Mucosa of gallbladder (tissue), 1 donor: ENCODE results near the gene SPO11. TPM values are rescaled to one million over a fixed set of nuclear protein-coding genes. Genes with fewer than 3 reads are reported as not detected.
A peak's percentile ranks its signal among the peaks of the same experiment; 100 is the strongest.
"Not testable (repeated sequence)": the region's sequence is repeated elsewhere in the genome, so short reads cannot be mapped to it uniquely, and the experiment has no call there.

ENCODE experiments used
- DNase-seq: peaks from one replicate; pipeline ENCODE4 v3.0.0-alpha.2; 2020; ENCODE audit warnings: low spot score
- total RNA-seq: library from RNA; stranded (reverse); gene quantifications from one replicate; pipeline ENCODE4 v1.2.1, GENCODE V29; 2021
- donor health status: DM: no; HTN: no; CAD: no.

The SPO11 gene
- total RNA-seq, 1 donor from 2014 or later: not detected

DNA sequence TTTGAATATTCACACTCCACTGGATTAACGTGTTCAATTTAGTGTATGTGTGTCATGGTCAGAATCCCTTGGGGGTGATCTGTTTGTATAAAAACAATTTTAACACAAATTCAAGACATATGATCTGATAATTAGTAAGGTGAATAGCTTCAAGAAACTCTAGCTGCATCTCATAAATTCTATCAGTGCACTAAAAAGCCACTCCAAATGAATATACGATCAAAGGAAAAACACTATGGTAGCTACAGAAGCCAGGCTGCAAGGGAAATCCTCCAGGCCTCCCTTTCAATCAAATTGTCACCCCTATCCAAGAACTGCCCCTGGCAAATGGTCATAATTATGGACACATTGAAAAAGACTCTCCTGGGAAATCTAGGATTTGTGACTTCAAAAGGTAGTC, 12.1 kb downstream of the SPO11 start:
- no peak for DNase-seq

DNA sequence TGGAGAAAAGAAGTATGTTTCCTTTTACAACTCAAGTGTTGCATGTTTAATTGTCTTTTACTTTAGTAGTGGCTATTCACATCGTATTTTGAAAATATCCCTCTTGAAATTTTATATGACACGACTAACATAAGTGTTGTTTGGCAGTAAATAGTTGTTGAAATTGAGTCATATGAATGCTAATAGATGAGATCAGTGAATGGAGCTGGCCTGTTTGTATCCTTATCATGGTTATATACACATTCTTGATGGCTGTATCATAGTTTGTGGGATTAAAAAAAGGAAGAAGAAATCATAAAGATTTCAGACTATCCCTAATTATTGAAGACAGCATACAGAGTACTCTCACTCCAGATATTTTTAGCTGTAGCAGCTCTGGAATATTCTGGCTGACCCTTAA, 13.2 kb downstream of the SPO11 start:
- DNase-seq: no peak

DNA sequence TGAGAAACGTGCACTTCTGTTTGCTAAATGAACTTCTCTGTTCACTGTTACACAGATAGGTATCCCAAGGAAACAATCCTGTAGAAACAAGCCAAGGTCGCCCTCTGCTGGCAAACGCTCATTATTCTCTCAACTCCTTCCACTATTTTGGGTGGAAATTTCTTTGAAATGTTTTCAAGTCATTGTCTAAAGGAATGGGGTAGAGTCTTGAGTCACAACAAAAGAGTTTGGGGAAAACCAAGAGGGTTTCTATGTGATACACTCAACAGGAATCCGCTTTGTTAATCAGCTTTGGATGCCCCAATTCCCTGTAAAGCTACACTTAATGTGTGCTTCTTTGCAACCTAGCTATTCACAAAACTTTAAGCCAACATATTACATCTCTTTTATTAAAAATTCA, 16.9 kb downstream of the SPO11 start:
- DNase-seq: peak; percentile 75

DNA sequence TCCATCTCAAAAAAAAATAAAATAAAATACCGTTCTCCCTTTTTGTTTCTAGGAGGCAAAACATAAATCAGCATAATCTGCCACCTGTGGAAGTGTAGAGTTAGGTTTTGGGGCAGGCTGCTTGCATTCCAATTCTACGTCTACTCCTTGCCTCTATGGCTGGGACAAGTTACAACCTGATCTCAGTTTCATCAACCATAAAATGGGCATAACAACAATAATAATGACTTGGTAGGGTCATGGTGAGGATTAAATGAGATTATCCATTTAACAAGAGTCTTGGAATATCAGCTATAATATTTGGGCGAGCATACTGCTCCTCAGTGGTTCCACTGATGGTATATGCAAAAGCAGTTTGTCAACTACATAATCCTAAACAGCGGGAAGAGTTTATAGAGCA, 17.8 kb downstream of the SPO11 start:
- no peak for DNase-seq

DNA sequence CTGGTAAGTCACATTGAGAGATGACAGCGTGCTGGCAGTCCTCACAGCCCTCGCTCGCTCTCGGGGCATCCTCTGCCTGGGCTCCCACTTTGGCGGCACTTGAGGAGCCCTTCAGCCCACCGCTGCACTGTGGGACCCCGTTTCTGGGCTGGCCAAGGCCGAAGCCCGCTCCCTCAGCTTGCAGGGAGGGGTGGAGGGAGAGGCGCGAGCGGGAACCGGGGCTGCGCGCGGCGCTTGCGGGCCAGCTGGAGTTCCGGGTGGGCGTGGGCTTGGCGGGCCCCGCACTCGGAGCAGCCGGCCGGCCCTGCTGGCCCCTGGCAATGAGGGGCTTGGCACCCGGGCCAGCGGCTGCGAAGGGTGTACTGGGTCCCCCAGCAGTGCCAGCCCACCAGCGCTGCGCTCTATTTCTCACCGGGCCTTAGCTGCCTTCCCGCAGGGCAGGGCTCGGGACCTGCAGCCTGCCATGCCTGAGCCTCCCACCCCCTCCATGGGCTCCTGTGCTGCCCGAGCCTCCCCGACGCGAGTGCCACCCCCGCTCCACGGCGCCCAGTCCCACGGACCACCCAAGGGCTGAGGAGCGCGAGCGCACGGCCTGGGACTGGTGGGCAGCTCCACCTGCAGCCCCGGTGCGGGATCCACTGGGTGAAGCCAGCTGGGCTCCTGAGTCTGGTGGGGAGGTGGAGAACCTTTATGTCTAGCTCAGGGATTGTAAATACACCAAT, 18.8 kb downstream of the SPO11 start:
- DNase-seq: not testable (repeated sequence)

DNA sequence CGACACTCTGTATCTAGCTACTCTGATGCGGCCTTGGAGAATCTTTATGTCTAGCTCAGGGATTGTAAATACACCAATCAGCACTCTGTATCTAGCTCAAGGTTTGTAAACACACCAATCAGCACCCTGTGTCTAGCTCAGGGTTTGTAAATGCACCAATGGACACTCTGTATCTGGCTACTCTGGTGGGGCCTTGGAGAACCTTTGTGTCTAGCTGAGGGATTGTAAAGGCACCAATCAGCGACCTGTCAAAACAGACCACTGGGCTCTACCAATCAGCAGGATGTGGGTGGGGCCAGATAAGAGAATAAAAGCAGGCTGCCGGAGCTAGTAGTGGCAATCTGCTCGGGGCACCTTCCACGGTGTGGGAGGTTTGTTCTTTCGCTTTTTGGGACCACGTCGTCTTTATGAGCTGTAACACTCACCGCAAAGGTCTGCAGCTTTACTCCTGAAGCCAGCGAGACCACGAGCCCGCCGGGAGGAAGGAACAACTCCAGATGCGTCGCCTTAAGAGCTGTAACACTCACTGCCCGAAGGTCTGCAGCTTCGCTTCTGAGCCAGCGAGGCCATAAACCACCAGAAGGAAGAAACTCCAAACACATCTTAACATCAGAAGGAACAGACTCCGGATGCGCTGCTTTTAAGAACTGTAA, 19.4 kb downstream of the SPO11 start:
- not testable (repeated sequence) for DNase-seq

DNA sequence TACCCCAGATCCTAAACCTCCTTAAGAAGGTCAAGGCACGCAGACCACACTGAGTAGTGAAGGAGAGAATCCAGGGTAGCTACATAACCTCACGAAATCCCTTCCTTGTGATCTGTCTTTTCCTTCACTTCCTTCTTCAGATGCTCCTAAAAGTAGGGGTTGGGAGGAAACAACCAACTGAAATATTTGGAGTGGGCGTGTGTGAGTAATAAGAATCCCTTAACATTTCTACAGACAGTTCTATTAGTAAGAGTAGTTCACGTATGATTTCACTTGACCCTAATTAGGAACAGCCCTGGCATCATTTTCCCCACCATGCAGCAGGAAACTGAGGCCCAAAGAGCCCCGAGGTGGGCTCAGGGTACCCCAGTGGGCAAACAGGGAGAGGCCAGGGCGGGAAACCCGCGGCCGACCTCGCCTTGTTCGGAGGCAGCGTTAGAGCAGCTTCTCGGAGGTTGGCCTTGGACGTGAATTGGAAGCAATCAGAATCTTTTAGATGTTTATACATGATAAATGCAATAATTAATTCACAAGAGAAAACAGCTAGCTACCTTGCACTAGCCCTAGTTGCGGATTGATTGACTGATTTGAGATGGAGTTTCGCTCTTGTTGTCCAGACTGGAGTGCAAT, 20.6 kb downstream of the SPO11 start:
- DNase-seq: no peak

DNA sequence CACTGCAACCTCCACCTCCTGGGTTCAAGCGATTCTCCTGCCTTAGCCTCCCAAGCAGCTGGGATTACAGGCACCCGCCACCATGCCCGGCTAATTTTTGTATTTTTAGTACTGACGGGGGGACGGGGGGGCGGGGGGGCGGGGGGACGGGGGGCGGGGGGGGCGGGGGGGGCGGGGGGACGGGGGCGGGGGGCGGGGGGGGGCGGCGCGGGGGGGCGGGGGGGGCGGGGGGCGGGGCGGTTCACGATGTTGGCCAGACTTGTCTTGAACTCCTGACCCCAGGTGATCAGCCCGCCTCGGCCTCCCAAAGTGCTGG, 21.1 kb downstream of the SPO11 start:
- not testable (repeated sequence) for DNase-seq

DNA sequence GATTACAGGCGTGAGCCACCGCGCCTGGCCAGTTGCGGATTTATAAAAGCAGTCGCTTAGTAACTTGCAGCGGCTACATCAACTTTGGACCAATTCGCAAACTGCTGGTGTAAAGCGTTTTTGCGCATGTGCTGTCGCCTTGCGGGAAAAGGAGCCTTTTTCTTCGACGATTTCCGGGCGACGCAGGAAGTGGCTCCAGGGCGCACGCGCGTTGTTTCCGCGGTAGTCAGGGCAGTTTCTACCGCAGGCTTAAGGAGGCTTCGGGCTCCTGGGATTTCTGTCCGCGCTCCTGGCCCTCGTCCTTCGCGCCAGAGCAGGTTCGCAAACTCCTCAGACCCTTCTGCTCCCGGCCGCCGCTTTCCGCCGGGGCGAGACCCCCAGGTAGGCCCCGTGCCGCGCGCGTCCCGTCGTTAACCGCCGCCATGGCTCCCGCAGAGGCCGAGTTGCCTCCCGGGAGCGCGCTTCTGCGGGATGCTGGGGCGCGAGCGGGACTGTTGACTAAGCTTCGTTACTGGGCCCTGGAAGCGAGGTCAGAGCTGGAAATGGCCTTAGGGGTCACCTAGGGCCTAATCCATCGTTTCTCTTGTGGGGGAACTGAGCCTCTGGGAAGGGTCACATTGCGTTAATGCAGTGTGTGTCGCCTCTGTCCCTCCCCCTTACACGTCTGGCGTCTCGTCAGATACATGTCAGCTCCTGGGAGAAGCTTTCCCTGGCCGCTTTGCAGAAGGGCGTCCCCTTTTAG, 21.6 kb downstream of the SPO11 start, which contains the start of gene RAE1:
TSS of gene RAE1 (plus strand) at position 214 of the 742 bp plus-strand sequence. CDS start 2,784 bp downstream, outside the sequence.
- peak; percentile 93 for DNase-seq

DNA sequence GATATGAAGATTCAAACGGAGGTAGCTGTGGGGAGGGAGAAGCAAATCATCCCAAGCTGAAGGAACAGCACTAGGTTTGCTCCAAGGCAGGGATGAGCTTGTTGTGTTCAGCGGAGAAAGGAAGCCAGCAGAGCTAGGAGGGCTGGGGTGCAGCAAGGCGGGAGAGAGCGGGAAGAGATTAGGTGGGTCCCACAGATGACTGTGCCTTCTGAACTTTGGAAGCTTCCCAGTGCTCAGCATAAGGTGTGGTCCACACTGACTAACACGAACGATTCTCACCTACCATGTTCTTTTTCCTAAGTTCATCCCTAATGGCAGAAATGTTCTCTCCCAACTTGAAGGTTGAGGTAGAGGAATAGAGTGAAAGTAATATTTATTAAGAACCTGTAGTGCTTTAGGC, 22.7 kb downstream of the SPO11 start:
- no peak for DNase-seq

DNA sequence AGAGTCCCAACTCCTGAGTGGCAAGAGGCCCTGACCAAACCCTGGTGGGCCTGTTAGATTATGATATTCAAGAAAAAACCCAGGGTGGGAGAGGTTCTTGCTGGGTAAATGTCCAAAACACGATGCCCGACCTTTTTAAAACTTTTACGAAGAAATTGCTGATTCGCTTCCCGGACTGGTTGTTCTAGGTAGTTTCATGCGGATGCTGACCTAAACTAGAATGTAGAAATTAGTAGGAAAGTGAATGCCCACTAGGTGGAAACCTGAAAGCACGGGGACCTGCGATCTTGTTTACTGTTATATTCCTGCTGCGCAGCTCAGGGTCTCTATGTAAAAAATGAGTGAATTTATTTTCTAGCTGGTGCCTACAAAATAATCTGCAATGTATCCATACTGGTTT, 23.7 kb downstream of the SPO11 start:
- no peak for DNase-seq

DNA sequence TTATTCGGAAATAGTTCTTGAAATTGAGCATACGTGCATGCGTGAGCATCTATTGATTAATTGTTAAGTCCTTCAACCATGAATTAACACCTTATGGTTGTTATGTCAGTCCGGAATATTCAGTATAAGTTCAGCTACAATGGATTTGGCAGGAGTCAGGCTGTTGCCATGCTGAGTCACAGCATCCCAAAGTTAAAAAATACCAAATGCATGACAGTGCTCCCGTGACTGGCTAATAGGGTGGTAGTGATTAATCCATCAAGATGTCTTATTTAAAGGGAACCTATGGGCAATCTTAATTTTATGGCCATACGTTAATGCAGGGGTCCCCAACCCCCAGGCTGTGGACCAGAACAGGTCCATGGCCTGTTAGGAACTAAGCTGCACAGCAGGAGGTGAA, 31.9 kb downstream of the SPO11 start:
- no peak for DNase-seq

DNA sequence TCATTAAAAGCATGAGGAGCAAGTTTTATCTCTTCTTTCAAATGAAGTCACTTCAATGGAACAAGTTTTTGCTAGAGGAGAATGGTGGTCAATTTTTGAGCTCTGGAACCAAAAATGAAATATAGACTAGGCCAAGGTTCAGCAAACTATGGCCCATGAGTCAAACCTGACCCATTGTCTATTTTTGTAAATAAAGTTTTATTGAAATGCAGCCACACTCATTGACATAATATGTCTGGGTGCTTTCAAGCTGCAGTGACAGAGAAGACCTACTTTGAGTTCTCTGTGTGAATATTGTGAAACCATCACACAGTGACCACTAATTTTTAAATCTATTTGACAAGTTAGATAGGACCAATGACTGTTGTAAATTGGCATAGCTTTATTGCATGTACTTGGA, 34.8 kb downstream of the SPO11 start:
- no peak for DNase-seq

DNA sequence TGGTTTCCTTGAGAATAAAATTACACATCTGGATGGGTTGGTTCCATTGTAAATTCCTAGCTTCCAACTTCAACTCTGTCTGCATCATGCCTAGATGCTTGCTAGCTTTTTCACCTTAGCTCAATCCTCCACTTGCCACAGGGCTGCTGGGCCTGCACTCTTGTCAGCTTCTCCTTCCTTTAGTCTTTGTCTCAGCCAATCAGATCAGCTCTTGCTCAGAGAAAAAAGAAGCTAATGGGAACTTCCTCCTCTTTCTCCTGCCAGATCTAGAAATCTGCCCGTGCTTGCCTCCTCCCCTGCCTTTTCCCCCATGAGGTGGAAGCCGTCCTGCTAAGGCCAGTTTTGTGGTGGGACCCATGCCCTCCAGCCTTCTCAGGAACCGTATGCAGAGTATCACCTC, 40.0 kb downstream of the SPO11 start:
- DNase-seq: no peak

DNA sequence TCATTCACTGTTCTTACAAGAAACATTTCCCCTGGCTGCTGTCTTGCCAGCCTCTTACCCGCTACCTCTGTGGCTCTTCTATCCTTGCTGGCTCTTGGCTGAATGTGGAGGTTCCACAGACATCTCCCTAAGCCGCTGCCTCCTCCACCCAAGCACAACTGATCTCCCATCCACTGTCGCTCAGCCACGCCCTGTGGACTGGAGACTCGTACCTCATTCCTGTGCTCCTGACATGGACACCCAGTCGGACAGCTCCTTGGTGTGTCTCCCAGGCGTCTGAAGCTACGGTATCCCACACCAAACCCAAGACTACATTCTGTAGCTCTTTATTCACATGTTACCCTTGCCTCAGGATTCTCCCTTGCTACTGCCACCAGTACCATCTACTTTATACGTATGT, 40.7 kb downstream of the SPO11 start:
- DNase-seq: no peak

DNA sequence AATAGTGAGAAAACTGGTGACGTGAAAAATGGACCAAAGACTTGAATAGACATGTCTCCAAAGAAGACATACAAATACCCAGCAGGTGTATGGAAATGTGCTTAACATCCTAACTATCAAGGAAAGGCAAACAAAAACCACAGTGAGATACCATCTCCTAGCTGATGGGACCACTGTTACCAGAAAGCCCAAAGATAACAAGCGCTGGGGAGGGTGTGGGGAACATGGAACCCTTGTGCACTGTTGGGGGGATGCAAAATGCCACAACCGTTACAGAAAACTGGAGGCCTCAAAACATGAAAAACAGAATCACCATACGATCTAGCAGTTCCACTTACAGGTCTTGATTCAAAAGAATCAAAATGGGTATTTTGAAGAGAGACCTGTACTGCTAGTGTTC, 41.8 kb downstream of the SPO11 start:
- DNase-seq: no peak

DNA sequence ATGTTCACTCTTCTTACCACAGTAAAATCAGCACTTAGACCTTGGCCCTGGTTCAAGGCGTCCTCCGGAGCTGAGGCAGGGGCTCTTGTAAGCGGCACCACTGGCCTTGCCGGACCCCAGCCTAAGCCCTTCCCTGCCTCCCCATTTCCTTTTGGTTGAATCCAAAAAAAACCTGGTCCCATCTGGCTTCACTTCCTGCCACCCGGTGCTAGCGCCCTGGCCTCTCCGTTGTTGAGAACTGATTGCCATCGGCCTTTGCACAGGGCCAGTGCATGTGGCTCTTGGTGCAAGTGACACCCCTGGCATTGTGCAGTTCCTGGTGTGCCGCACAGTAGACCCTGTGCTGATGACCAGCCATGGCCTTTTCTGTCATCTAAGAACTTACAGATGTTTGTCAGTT, 42.6 kb downstream of the SPO11 start:
- DNase-seq: no peak

DNA sequence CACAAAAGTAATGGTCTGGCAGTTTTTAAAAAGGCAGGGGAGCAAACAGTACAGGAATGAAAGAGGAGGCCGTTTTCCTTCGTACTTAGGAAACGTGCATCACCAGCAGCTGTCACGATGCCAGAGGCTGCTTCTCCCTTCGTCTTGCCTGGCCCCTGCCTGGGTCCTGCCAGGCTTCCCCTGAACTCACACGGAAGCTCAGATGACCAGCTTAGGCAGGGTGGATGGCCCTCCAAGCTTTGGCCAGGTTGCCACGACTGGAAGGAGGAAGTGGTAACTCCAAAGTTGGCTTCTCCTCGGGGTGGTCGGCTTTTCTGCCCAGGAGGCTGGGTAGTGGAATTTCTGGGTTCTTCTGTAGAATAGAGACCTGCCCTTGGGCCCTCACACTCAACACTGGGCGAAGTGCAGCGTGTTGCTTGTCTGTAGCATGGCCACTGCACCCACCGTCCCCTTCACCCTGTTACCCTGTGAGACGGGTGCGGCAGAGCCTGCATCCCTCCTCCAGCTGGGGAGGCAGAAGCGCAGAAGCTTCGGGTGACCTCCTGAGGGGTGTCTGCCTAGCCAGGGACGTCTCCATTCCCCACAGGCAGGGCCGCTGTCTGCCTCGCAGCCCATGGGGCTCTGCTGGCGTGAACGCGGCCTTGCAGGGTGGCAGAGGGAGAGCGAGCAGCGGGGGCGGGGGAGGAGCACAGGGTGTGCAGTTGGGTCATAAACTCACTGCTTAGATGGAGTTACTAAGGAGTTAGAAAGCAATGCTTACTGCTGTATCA, 43.2 kb downstream of the SPO11 start:
- DNase-seq: no peak

DNA sequence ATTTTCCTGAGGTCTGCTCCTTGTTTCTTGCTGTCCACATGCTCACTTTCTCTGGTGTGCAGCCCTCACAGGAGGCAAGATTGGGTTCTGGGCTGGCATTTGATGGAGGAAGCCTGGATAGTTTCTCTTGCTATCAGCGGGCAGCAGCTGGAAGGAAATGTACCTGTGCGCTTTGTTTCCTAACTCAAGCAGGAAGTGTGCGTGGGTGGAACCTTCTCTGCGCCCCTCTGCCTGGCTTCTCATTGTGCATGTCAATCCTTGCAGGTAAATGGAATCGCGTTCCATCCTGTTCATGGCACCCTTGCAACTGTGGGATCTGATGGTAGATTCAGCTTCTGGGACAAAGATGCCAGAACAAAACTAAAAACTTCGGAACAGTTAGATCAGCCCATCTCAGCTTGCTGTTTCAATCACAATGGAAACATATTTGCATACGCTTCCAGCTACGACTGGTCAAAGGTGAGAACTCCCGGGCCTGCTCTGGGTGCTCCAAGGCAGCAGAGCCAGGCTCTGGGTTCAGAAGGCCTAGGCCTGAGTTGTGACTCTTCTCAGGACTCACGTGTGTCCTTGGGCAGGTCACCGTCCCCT, 44.8 kb downstream of the SPO11 start:
- DNase-seq: no peak

DNA sequence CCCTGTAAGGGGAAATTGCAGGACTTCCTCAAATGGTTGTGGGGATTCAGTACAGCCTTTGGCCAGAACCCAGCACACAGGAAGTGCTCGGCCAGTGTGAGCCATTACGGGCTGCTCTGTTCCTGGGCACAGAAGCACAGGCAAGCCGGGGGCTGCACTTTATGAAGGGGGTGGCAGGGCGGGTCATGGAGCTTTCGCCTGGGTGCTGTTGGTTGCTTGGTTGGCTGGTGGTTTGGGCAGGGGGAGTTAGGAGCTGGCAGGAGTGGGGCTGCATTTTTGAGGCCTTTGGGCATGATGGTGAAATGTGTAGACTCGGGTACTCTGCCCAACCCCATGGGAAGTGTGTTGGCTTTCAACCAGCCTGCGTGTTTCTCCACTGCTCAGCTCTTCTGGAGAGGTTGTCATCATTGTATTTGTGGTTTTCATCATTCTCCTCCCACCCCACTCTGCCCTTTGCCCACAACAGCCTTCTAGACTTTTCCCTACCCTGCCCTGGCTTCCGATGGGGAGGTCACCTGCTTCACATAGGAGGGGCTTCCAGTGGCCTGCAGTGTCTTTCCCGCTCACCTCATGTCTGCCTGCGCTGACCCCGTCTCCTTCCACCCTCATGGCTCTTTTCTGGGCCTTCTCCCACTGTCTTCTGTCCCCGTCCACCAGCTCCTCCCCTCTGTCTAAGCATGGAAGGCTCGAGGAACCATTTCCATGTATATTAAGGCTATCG, 45.5 kb downstream of the SPO11 start:
- DNase-seq: no peak
